ENCODE results near the gene ICA1L.

The ICA1L gene

DNA sequence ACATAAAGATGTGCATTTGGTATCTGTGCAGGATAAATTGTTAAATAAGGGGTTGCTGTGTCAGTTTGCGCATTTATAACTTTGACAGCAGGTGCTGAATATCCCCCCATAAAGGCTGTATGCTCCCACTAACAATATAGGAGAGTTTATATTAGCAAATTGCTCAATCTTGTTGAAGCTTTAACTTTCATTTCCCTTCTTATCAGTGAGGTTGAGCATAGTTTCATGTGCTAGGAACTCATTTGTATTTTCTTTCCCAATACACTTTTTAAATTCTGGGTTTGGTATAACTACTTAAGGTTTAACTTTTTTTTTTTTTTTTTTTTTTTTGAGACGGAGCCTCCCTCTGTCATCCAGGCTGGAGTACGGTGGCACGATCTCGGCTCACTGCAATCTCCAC lies 147.8 kb downstream of the ICA1L start:
- no peak for DNase-seq
